ENCODE results near the gene CDK3.
"Not testable (repeated sequence)": the region's sequence is repeated elsewhere in the genome, so short reads cannot be mapped to it uniquely, and the experiment has no call there.

The CDK3 gene

DNA sequence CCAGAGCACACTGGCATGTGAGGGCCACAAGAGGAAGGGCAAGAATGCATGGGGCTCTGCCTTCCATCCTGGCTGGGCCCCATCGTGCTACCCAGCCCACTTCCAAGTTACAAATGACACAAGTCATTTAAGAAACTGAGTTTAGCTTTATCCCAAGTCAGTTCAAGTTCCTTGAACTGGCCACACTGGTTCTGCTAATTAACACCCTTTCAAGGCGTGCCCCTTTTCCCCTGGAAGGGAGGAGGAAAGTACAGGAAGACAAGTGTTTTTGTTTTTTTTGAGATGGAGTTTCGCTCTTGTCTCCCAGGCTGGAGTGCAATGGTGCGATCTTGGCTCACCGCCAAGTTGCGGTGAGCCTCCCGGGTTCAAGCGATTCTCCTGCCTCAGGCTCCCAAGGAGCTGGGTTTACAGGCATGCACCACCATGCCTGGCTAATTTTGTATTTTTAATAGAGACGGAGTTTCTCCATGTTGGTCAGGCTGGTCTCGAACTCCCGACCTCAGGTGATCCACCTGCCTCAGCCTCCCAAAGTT, 43.9 kb downstream of the CDK3 start:
- not testable (repeated sequence) for DNase-seq

DNA sequence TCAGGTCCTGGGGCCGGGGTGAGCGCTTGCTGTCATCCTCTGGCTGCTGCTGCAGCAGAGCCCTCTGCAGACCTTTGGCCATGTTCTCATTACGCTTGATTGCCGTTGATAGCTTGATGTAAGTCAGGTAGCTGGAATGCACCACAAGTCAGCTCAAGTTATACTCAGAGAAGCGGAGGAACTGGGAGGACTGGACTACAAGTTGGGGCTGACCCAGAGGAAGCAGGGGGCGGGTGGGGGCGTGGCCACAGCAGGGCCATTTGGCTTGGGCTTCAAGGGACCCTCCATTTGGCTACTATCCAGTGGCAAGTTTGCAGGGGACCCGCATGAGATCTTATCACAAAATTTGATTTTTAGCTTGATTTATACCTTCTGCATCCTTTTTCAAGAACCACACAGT, 45.4 kb downstream of the CDK3 start:
- no peak for DNase-seq

DNA sequence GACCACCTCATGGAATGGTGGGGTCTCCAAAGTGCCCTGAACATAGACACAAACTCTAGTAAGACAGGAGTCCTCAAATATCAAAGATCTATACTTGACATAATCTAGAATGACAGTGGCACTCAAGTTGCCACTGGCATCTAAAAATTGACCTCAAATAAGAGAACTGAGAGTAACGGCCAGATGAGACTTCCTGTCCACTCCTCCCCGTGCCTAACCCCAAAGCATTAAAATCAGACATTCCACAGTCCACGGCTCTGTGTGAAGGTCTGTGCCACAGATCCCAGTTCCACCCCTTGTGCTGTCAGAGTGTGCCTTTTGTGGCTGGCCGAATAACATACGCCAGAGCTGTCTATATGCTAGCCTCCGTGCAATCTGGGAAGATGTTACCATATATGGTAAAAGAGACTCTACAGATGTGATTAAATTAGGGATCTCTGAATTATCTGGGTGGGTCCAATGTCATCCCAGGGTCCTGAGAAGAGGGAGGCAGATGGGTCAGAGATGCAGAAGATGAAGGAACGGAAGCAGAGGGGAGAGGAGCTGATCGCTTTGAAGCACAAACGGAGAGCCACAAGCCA, 47.5 kb downstream of the CDK3 start:
- no peak for DNase-seq

DNA sequence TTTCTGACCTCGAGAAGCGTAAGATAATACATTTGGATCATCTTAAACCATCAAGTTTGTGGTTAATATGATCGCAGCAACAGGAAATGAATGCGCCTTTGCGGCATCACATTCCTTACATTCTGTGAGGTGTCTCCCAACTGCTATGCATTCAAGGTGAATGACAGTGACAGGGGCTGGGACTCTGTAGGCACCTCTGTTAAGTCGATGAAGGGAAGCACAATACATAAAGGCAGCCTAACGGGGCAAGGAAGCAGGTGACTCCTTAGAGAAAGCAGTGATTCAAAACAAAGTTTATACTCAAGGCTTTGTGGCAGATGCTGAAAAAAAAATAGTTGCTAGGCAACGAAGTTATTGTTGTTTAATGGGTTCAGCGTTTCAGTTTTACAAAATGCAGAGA, 48.1 kb downstream of the CDK3 start:
- no peak for DNase-seq

DNA sequence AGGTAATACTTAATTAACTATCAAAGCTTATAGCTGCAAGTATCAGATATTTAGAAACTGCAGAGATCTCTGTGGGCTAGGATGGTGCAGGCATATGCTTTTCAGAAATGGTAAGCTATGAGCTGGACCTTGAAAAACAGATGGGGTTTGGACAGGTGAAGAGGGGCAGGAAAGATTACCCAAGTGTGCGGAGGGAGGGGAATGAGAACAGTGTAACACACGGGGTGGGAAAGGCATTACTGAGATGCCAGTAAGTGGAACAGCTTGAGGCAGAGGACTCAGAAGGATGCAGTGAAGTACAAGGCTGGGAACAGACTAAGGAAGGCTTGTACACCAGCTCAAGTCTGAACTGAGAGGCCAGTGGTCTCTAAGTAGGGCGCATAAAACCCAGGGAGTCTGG, 48.6 kb downstream of the CDK3 start:
- no peak for DNase-seq

DNA sequence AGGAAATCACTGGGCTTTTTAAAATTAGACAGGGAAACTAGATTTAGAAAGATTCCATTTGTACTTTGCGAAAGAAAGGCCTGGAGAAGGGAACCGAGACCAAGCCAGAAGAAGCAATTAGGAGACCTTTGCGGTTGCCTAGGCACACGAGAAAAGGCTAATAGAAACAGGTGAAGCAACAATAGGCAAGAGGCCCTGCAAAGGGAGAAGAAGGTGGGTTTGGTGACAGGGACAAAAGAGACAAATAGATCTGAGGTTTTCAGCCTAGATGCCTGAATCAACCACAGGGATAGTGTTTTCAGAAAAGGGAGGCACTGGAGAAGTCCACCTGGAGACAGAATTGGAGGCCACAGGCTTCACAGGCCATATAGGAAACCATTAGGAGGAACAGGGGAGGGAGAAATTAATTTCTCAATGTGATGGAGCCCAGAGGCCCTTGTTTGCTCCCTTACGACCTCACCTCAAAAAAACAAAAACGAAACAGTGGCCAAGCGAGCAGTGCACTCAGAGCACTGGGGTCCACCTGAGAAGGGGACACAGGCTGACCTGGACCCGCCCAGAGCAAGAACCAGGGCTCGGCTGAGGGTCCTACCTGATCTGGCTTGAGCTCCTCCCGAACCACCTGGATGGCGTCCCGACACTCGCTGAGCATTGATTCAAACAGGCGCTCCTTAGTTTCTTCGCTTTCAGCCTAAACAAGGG, 49.3 kb downstream of the CDK3 start:
- no peak for DNase-seq

DNA sequence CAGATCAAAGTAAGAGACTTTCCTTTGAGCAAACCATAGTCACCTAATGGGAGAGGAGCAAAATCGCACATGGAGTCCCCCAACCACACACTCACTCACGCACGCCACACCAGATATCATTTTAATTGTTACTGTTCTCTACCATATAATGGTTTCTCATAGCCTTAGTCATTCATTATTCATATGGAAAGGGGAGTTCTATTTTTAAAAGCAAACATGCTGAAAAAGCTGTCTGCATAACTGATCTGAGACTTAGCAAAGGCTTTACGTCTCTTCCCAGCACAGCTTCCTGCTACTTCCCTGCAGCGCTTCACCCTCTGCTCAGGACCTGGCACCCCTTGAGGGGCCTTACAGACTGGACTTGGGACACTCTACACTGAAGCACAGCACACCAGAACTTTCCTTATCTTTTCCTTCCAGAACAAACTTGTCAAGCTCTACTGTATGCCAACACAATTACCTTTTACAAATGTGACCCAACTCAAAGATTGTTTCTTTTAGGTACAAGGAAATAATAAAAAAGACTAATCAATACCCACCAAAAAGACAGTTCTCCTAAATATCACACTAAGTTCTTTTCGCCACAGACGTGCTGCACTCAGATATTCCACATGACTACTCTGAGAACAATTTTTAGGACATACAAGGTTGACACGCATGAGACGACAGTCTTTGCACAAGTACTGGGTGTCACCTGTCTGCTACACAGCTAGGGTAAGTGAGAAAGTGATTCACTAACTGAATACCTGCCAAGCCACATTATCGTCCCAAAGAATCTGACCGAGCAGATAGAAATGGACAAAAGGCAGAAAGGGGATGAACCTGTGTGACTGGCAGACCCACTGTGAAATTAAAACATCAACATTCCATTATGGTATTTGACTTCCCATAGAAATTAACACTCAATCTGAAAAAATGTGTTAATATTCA, 50.1 kb downstream of the CDK3 start:
- no peak for DNase-seq

DNA sequence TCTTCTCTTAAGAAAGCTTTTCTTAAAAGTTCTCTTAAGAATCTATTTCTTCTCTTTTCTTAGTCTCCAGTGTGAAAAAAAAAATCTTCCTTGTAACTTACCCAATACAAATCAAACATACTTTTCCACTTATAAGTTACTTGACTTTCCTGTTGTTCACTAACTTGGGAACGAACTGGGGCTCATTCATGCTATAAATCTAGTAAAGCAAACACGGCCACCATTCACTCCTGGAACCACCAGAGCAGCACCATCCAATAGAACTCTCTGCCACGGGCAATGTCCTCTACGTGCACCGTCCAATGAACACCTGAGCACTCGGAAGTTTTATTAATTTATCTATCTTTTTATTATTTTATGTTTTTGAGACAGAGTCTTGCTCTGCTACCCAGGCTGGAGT, 50.9 kb downstream of the CDK3 start:
- no peak for DNase-seq

DNA sequence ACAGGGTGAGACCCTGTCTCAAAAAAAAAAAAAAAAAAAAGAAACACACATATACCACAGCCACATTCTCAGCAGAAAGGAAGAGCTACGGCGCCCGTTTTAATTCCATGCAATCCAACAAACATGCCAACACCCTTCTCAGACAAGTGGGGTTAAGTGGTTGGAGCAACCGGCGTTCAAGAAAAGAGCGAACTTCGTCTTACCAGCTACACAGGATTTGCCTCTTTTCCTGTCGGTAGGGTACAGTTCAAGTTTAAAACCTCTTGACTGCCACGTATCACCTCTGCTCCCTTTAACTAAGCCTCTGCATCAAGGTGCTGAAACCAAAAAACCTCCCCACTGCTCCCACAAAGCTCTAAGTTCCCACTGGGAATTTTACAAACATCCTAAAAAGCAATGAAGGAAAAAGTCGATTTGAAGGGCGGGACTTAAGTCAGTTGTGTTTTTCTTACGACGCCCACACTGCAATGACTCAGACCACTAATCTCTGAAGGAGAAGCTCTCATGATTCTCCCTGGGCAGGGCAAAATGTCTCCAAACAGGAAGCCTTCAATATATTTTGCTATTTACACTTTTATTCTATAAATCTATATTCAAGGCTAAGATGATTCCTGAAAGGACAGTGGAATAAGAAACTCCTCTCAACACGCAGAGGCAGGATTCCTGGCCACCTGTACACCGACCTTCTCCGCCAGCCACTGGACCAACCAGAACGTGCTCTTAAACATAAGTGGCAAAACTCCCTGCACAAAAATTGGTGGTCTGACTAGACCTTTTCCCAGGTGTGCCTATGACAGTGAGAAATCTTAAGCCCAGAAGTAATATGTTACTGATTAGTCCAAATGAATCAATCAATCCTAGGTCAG, 52.8 kb downstream of the CDK3 start:
- DNase-seq: no peak

DNA sequence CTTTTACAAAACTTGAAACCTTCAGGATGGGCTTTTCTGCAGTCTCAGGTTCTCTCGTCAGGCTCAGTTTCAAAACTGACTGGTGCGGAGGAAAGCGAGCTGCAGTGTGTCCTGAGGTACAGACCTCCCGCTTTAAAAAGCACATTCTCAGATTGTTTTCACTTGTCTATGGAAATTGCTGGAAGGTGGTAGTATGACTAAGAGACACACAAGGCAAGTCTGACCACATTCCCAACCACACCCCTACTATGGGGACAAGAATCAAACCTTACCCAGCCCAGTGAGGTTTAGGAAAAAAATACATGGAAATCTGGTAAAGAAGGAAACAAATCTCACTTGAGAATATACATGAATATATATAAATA, 53.4 kb downstream of the CDK3 start:
- DNase-seq: no peak

Measured in NK-92 treated with Interleukin-12 subunit alpha and Interleukin-12 subunit beta, amount 100 ng/mL, for 24 hours (cell line).